Mesothelial cell of epicardium (in vitro differentiated cells): ENCODE results near the gene NEDD4. TPM values are rescaled to one million over a fixed set of nuclear protein-coding genes. Genes with fewer than 3 reads are reported as not detected.
"Not testable (repeated sequence)": the region's sequence is repeated elsewhere in the genome, so short reads cannot be mapped to it uniquely, and the experiment has no call there.

ENCODE experiments used
- DNase-seq, 2 experiments: peaks; one replicate each; pipeline ENCODE4 v3.0.0; 2021; ENCODE audit warnings: low spot score in 2 of 2; ENCODE audit not compliant: unreplicated experiment in 2 of 2
- H3K27ac Mint-ChIP-seq: 2 replicates; pipeline ENCODE4 v1.8.0; 2021; ENCODE audit warnings: mixed read lengths
- H3K27me3 Mint-ChIP-seq: 2 replicates; pipeline ENCODE4 v1.8.0; 2021; ENCODE audit warnings: low read depth, mixed read lengths
- H3K36me3 Mint-ChIP-seq: 2 replicates; pipeline ENCODE4 v1.8.0; 2021; ENCODE audit warnings: mixed read lengths
- H3K4me1 Mint-ChIP-seq: 2 replicates; pipeline ENCODE4 v1.8.0; 2021; ENCODE audit warnings: mixed read lengths
- H3K4me3 Mint-ChIP-seq: 2 replicates; pipeline ENCODE4 v1.8.0; 2021; ENCODE audit warnings: mild to moderate bottlenecking, moderate library complexity, mixed read lengths
- H3K9me3 Mint-ChIP-seq: 2 replicates; pipeline ENCODE4 v1.8.0; 2021; ENCODE audit warnings: mixed read lengths
- CTCF ChIP-seq: fragments of 200-600 bp; sonication (generic); IDR thresholded peaks from one replicate; pipeline ENCODE4 v1.5.0; 2021; ENCODE audit warnings: antibody characterized with exemption; ENCODE audit not compliant: unreplicated experiment
- total RNA-seq: library from RNA; stranded (reverse); gene quantifications from 3 replicates; pipeline ENCODE4 v1.2.1, GENCODE V29; 2021

Gene NEDD4
- total RNA-seq, 1 donor from 2014 or later: 45.6 TPM

DNA sequence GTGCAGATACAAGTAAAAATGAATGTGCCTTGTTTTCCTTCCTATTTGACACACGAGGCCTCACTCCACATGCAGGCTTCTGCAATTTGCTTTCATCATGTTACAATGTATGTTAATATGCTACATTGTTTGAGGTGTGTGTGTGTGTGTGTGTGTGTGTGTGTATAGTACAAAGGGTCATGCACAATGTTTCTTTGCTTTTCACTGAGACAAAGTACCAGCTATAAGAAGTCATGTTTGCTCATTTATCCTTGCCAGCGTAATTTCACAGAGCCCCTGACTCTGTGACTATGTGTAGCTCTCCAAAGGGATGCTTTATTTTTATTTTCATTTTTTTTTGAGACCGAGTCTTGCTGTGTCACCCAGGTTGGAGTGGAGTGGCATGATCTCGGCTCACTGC lies 38.0 kb upstream of the NEDD4 start:
- no peak for DNase-seq
- no peak overlapping the region for H3K27ac Mint-ChIP-seq
- no peaks in the 10 kb centered on the region for H3K36me3 Mint-ChIP-seq
- no peaks in the 10 kb centered on the region for H3K9me3 Mint-ChIP-seq
- H3K4me3 Mint-ChIP-seq: no peak overlapping the region
- no peak for TF ChIP-seq CTCF
- no peaks in the 10 kb centered on the region for H3K27me3 Mint-ChIP-seq
- H3K4me1 Mint-ChIP-seq: peaks cover 24% of the 10 kb centered on the region

DNA sequence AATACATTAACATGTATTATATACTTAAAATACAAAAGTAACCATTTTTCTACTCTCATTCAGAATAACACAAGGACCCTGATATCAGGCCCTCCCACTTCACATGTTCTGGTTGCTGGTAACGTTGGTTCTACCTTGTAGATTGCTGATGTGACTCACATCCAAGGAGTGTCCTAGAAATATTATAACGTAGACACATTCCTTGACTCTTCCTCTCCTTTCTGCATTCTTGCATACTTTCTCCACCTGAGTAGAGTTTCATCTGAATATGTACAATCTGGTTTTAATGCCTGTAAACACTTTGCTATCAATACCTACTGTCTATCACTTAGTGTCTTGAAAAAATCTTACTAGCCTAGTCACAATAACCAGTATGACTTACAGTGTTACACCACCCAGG lies 35.0 kb upstream of the NEDD4 start:
- no peak overlapping the region for H3K4me3 Mint-ChIP-seq
- peaks cover 2% of the 10 kb centered on the region for H3K36me3 Mint-ChIP-seq
- DNase-seq: no peak
- H3K9me3 Mint-ChIP-seq: peaks cover 8% of the 10 kb centered on the region
- no peak for TF ChIP-seq CTCF
- H3K27me3 Mint-ChIP-seq: no peaks in the 10 kb centered on the region
- H3K4me1 Mint-ChIP-seq: peaks cover 14% of the 10 kb centered on the region
- no peak overlapping the region for H3K27ac Mint-ChIP-seq

DNA sequence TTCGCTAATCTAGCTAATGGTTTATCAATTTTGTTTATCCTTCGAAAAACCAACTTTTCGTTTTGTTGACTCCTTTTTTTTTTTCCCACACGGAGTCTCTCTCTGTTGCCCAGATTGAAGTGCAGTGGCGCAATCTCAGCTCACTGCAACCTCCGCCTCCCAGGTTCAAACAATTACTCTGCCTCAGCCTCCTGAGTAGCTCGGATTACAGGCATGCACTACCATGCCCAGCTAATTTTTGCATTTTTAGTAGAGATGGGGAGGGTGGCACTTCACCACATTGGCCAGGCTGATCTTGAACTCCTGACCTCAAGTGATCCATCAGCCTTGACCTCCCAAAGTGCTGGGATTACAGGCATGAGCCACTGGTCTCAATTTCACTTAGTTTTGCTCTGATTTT lies 29.7 kb upstream of the NEDD4 start:
- not testable (repeated sequence) for H3K4me3 Mint-ChIP-seq, H3K4me1 Mint-ChIP-seq, H3K27me3 Mint-ChIP-seq, DNase-seq, H3K36me3 Mint-ChIP-seq, H3K27ac Mint-ChIP-seq
- peaks cover 18% of the 10 kb centered on the region for H3K9me3 Mint-ChIP-seq

DNA sequence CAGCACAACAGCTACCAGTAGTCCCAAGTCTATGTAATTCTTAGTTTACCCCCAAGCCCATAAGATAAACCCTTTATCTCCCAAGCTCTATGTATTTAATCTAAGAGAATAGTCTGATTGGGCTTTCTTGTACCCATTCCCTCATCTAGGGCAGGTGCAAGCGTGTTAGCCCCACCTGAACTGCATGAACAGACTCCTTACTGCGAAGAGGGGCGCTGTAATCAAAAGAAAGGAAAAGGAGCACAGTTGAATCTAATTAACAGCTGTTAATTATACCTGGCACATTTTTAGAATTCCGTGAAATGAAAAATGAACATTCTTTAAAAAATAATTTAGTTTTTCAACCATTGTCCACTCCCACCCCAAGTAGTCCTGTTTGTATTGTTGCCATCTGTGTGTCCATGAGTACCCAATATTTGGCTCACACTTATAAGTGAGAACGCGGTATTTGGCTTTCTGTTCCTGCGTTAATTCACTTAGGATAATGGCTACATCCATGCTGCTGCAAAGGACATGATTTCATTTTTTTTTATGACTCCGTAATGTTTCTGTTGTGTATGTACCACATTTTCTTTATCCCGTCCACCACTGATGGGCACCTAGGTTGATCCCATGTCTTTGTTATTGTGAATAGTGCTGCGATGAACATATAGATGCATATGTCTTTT lies 26.5 kb upstream of the NEDD4 start:
- peaks cover 27% of the 10 kb centered on the region for H3K9me3 Mint-ChIP-seq
- no peak for TF ChIP-seq CTCF
- H3K4me1 Mint-ChIP-seq: peaks cover 2% of the 10 kb centered on the region
- no peak overlapping the region for H3K27ac Mint-ChIP-seq
- H3K36me3 Mint-ChIP-seq: peaks cover 6% of the 10 kb centered on the region
- no peak overlapping the region for H3K4me3 Mint-ChIP-seq
- H3K27me3 Mint-ChIP-seq: no peaks in the 10 kb centered on the region
- DNase-seq: no peak

DNA sequence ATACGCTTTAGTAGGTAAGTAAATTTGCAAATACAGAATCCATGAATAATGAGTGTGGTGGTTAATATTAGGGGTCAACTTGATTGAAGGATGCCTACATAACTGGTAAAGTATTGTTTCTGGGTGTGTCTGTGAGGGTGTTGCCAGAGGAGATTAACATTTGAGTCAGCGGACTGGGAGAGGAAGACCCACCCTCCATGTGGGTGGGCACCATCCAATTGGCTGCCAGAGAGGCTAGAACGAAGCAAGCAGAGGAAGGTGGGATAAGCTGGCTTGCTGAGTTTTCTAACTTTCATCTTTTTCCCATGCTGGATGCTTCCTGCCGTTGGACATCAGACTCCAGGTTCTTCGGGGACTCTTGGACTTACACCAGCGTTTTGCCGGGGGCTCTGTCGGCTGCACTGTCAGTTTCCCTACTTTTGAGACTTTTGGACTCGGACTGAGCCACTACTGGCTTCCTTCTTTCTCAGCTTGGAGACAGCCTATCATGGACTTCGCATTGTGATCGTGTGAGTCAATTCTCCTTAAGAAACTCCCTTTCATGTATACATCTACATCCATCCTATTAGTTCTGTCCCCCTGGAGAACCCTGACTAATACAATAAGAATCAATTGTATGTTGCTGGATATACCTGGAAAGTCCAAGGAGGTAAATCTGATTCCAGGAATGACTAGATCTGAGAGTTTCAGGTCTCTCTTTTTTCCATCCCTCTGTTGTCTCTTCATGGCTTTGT lies 25.8 kb upstream of the NEDD4 start:
- no peak for DNase-seq
- no peak overlapping the region for H3K4me3 Mint-ChIP-seq
- H3K4me1 Mint-ChIP-seq: peaks cover 2% of the 10 kb centered on the region
- no peaks in the 10 kb centered on the region for H3K27me3 Mint-ChIP-seq
- H3K27ac Mint-ChIP-seq: no peak overlapping the region
- H3K36me3 Mint-ChIP-seq: peaks cover 5% of the 10 kb centered on the region
- H3K9me3 Mint-ChIP-seq: peaks cover 26% of the 10 kb centered on the region
- TF ChIP-seq CTCF: no peak

DNA sequence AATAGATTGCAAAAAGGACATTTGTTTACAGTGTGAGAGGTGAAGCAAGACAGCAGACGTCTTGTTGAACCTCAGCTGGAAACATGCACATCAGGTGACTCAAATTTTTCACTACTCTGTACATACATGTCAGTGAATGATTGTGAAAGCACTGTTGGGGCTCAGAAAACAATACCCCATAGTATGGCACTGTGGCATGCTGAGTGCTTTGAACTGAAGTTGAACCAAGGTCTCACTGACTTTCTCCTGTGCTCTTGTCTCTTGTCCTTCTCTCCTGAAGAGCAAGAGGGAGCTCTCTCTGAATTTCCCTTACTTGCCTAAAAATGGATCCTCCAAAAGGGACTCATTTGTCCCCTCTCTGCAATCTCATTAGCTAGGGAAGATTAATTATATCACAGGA lies 24.5 kb upstream of the NEDD4 start:
- Mint-ChIP-seq H3K27me3 (no peaks in the 10 kb centered on the region), H3K4me1 (peaks cover 2% of the 10 kb centered on the region), H3K27ac (no peak overlapping the region), H3K9me3 (peaks cover 34% of the 10 kb centered on the region), H3K4me3 (no peak overlapping the region), H3K36me3 (peaks cover 7% of the 10 kb centered on the region)
- no peak for DNase-seq
- no peak for TF ChIP-seq CTCF
